GM21619 (cell line): ENCODE measurements around the gene PHC2.

ENCODE experiments used
- ATAC-seq: cut with Tn5 transposase; IDR thresholded peaks from one replicate; pipeline ENCODE4 v1.9.1; 2021; ENCODE audit not compliant: unreplicated experiment

Gene PHC2

GRCh38 chr1:33455539-33456501, 24.9 kb upstream of the PHC2 start:
- ATAC-seq: no peak

GRCh38 chr1:33454646-33455282, 23.9 kb upstream of the PHC2 start:
- no peak for ATAC-seq

GRCh38 chr1:33446590-33446989, 15.7 kb upstream of the PHC2 start:
- no peak for ATAC-seq

- ATAC-seq: no peak
These were observed 14.2 kb upstream of the PHC2 start for GRCh38 chr1:33445108-33445507.

GRCh38 chr1:33443705-33444180, 12.8 kb upstream of the PHC2 start:
- no peak for ATAC-seq

DNA sequence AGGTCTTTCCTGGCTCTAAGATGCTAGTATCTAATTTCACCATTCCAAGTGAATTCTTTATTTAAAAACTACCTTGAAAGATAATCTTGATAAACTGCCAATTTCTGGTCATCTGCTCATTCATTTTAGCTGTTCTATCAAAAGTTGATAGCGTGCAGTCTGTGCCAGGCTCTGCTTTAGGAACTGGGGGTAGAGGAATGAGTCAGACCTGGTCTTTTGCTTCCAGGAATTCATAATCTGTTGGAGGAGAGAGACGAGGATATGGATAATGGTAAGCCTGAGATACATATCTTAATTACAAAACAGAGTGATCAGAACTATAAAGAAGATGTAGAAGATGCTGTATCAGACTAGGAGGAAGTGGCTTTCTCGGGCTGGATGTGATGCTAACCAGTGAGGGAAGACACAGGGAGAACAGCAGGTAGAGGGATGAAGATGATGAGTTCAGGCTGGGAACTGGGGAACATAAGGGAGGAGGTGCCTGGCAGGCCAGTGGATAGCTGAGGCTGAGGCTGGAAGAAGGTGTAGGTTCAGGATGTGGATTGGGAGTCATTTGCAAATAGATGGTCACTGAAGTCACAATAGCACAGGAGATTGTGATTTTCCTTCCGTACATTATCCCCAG, 12.3 kb upstream of the PHC2 start:
- no peak for ATAC-seq

GRCh38 chr1:33442141-33442540, 11.2 kb upstream of the PHC2 start:
- ATAC-seq: no peak

DNA sequence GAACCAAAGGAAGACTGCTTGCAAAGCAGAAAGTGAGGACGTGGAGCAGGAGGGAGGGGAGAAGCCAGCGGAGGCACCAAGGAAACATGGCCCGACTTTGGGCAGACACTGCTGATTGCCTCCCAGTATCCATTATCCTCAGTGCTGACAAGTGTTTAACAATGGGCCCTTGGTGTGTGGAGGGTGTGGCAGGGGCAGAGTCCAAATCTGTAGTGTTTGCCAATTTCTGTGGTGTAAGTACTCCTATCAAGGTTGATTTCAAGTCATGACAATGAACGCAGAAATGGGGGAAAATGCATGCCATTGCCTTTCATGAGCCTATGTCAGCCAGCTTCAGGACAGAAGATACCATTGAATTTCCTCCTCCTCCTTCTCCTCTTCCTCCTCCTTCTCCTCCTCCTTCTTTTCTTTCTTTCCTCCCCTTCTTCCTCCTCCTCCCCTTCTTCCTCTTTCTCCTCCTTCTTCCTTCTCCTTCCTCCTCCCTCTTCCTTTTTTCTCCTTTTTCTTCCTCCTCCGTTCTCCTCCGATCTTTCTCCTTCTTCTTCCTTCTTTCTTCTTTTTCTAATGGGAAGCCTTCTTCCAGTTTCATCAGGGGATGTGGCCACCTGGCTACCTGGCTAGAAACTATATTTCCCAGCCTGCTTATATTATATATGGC, 10.3 kb upstream of the PHC2 start:
- ATAC-seq: no peak

DNA sequence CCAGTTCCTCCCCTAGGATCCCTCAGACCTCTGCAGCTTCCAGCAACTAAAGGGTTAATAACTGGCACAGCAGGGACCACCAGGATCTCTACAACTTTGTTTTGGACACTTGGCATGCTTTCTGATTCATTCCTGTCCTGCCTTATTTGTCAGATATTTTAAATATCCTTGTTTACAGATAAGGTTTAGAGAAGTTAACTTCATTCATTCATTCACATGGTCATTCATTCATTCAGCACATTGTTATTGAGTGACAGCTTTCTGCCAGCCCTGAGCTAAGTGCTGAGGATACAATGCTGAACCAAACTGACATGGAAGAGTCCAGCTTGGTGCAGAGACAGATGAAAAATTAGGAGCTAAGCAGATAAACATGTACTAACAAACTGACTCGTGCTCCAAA, 8.8 kb upstream of the PHC2 start:
- ATAC-seq: no peak

GRCh38 chr1:33438364-33439160, 7.7 kb upstream of the PHC2 start:
- no peak for ATAC-seq

DNA sequence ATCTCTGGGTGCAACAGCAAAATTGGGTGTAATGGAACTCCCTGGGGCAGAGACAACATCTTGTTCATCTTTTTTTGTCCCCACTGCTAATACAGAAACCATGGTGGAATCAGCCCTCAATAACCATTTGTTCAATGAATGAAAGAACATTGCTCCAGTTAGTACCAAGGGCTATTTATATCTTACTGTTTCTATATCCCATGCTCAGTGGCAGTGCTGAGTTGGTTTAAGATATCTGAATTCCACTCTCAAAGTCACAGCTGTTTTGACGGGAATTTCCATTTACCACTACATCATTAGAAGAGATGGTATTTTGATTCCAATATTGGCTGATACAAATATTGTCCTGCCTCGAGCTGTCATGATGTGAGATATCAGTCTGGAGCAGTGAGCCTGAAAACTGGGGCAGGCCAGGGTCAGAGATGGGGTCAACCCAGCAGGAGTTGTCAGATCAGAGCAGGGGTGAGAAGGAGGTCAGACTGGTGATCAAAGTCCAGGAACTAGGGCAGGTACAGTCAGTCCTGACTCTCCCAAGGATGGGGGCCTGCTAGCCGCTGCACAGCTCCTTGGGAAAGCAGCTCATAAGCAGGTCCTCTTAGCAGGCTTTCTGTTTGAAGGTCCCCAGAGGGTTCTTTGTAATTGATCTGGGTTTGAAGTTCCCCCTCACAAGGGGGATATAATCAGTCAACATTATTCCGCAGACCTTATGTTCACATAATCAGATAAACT, 5.8 kb upstream of the PHC2 start:
- no peak for ATAC-seq

- ATAC-seq: no peak
These were observed 4.4 kb upstream of the PHC2 start for GRCh38 chr1:33435096-33435820.

DNA sequence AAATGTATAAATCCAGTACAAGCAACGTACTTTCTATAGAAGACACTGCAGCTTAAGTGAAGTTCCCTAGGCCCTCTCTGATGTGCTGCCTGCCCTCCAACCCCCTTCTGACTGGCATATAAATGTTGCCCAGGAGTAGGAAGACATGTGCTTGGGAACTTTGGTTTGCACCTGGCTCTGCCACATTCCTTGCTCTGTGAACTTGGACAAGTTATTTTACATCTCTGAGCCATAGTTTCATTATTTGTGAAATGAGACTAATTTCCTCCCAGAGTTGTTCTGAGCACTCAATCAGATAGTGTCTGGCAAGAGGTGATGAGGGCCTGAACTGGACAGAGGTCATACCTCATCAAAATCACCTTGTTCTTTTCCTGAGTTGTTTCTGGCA, 3.5 kb upstream of the PHC2 start:
- no peak for ATAC-seq

GRCh38 chr1:33433509-33434362, 2.8 kb upstream of the PHC2 start:
- ATAC-seq: no peak

DNA sequence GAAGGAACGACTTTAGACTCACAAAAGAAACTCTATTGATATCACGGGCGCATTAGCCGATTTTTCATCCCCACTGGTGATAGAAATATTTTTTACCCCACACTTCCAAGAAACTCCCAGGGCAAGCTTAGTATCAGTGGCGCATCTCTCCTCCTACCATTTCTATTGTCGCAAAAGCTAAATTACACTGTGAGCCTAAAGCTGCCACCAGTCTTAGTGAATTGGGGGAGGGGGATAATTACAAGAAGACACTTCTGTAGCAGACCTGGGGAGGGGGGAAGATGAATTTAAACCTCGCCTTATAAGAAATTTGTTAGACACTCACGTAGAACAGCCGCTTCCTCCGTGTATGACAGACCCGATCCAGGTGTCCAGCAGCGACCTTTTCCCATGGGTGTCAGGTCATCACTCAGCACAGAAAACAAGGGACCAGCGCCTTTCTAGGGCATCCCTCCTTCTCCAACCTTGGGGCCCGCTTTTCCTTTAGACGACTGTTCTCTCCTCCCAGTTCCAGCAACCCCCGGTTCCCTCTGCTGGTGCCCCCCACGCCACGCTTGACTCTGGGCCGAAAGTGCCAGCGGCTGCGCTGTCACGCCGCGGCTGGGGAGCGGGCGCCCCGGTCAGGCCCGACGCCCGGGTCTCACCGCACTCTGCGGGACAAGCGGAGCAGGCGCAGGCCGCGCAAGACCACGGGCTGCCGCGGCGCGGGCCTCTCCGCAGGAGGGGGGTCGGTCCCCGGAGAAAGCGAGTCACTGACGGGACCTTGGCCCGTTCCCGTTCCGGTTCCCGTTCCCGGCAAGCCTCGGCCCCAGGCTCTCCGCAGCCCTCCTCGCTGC, 821 bp downstream of the PHC2 start:
- no peak for ATAC-seq

DNA sequence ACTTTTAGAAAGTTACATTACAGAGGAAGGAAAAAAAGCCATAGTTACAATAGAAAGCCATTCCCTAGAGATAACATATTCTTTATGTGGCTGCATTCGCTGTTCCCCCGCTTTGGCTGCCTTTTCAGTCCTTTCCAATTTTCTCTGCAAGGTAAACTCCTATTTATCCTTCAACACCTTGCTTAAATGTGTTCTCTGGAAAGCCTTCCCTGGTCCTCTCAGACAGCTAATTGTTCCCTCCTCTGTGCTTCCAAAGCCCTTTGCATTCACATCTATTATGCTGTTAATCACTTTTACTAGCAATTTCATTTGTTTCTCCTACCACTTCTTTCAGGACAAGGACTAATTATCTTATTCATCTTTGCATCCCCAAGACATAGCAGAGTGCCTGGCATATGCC, 1.6 kb downstream of the PHC2 start:
- no peak for ATAC-seq

GRCh38 chr1:33428661-33429060, 2.2 kb downstream of the PHC2 start:
- ATAC-seq: no peak
